Inflammatory macrophage treated with lipopolysaccharide for 1 hour (primary cell): Measurements from ENCODE around the gene ST7L.
"Not testable (repeated sequence)": the region's sequence is repeated elsewhere in the genome, so short reads cannot be mapped to it uniquely, and the experiment has no call there.

Source experiments
- DNase-seq, 2 donors: peaks; one replicate each; pipeline ENCODE4 v3.0.0-alpha.2; 2020 to 2022

The ST7L gene

DNA sequence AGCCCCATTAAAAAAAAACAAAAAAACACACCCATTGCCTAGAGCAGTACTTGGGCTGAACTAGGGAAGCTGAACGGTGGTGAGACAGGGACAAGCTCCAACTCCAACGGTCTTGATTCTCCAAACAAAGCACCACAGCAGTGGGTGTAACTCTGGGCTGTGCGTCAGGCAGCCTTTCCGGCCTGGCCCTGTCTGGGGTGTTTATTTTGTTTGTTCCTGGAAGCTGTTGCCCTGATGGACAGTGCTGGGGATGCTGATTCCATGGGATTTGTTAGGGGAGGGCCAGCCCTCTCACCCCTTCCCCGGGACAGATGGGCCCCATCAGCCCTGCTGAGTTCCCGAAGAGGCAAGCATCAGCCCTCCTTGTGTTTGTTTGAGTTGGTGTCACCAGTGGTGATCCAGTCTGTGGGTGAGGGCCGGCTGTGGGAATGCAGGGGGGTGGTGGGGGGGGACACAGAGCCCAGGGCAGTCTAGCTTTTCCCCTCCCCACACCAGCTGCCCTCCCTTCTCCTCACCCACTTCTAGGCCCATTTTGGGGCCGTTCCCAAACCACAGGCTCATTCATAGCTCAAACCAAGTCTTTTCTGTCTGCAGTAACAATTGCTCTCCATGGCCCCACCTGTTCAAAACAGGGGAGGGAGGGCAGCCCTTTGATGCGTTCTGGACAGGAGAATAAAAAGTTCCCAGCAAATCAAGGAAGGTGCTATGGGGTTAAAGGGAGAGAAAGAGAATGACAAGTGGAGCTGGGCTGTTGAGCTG lies 105.7 kb downstream of the ST7L start:
- DNase-seq, result no peak

DNA sequence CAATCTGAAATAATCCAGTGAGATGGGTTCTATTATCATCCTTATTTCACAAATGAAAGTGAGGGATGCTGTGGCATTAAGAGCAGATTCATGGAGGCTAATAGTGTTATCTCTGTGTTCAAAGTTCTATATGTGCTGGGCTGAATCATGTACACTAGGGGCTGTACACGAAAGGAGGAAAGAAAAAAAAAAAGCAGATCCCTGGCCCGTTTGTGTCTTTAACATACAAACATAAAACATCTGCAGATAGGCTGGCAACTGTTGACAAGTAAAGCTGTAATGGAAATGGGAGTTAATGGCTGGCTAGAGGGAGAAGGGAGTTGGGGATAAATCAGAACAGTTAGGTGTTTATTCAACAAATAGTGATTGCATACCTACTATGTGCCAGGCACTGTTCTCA lies 107.0 kb downstream of the ST7L start:
- DNase-seq, result no peak

DNA sequence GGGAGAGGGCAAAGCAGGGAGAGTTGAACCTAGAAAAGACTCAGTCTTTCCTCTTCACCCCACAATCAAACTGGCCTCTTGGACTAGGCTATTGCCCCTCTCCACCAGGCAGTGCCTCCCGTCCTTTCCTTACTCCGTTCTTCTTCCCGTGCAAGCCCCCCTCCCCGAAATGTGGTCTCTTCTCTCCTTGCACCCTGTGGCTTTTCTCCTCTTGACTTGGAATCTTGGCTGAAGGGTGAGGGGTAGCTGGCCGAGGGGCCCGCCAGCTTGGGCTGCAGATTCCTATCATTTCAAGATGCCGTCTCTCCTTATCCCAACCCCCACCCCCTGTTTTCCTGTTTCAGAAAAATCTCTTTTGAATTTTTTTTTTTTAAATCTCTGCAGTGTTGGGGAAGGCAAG lies 108.6 kb downstream of the ST7L start:
- DNase-seq, result no peak

DNA sequence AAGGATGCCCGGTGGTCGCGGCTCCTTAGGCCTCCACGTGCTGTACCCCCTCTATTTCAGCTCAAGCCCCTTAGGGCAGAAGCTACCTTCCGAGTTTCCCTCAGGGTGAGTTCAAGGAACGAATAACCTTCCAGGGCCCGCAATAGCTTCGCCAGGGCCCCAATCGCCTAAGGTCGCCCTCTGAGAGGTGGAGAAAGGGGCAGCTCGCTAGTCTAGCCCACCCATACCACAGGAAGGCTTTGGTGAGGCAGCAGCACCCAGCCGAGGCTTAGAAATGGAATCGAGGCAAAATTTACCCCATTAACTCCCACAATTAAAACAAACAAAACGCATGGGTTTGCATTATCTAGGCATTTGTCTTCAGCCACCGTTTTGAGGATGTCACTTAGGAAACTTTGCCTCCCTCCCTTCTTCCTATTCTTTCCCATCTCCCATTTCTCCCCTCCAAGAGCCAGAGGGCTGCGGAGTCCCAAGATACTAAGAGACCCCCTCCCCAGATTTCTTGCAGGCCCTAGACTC lies 109.2 kb downstream of the ST7L start:
- DNase-seq, result no peak

DNA sequence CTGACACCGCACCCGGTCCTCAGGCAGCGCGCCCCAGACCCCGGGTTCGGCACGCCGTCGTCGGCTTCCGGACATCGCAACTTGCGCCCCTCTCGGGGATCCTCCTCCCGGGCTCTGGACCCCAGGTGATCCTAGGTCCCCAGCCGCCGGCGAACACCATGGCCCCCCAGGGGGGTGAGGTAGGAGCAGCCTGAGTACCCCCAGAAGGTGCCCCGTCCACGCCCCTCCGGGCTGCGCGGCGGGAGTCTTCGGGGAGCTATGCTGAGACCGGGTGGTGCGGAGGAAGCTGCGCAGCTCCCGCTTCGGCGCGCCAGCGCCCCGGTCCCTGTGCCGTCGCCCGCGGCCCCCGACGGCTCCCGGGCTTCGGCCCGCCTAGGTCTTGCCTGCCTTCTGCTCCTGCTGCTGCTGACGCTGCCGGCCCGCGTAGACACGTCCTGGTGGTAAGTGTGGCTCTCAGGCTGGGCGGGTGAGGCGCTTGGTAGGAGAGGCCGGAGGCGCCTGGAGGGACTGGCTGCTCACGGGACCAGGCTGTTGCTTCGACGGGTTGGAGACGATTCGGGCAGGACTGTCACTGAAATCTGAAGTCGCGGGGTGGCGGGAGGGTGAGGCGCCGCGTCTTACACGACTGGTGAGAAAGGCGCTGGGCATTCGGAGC lies 109.8 kb downstream of the ST7L start:
- DNase-seq, result no peak

DNA sequence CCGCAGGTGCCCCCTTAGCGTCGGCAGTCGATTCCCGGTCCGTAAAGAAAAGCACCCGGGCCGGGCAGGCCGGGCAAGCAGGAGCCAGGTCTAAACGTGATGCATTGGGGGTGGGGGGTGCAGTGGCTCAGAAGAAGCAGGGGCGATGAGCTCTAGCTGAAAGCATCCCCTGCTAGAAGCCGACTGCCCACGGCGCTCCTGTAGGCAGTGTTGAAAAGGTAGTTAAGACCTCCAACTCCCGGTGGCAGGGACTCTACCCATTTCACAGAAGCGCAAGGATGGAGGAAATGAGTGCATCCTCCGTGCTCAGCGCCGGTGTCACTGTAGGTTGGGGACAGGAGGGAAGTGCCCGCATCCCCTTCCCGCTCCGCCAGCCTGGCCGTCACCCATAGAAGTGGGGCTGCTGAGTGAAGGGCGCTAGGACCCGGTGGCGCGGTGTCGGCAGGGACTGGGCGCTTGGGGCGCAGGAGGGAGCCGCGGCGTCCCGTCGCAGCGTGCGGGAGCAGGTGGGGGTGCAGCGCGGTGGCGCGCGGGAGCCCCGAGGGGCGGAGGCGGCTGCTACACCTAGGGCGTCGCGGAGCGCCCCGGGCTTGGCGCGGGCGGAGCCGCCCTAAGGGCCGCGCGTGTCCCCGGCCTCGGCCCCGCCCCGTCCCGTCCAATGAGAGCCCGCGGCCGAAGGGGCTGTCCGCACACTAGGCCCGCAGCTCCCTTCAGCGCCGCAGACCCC lies 110.5 kb downstream of the ST7L start, which contains the start of gene WNT2B:
TSS of gene WNT2B (plus strand) at position 688 of the 727 bp plus-strand sequence. CDS start 298 bp downstream, outside the sequence.
- no peak for DNase-seq

DNA sequence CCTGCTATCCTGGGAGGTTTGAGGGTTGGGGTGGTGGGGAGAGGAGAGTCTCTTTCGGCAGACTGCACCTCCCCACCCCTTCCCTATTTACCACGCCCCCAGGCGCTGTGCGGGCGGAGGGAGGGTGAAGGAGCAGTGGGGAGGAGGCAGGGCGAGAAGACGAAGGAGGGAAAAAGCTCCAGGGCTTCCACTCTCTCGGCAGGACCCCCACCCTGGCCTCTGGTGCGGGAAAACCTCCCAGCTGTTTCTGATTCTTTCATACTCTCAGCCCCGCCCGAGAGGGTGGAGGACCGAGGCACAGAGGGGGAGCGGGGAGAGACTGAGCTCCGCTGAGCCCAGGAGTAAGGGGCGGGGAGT lies 111.0 kb downstream of the ST7L start:
- no peak for DNase-seq

DNA sequence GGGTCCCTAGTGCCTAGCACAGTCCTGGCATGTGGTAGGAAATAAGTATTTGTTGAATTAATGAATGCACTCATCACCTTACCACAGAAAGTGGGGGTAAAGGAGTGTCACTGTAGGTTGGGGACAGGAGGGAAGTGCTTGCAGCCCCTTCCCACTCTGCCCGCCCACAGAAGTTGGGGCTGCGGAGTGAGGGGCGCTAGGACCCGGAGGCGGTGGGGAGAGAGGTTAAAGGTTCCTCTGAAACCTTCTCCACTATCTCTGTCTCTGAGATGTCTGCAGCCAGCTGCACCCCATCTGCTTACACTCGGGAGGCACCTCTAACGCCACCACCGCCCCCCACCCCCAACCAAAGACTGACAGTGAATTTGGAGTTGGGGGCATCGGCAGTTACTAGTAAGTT lies 111.6 kb downstream of the ST7L start:
- DNase-seq, result no peak

DNA sequence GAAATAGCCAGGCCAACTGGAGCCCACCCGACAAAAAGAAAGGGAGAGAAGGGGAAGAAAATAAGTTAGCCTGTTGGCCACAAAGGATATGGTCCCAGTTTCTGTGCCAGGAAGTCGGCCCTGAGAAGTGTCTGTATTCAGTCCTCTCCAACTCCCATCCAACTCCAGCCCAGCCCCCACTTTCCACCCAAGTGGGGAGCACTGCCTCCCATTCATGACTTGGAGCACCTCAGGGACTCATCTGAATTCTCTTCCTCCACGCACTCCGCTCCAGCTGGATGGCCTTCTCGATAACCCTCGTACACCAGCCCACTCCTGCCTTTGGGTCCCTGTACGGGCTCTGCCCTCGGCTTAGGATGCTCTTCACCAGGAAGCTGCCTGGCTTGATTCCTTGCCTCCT lies 112.2 kb downstream of the ST7L start:
- DNase-seq, result no peak

DNA sequence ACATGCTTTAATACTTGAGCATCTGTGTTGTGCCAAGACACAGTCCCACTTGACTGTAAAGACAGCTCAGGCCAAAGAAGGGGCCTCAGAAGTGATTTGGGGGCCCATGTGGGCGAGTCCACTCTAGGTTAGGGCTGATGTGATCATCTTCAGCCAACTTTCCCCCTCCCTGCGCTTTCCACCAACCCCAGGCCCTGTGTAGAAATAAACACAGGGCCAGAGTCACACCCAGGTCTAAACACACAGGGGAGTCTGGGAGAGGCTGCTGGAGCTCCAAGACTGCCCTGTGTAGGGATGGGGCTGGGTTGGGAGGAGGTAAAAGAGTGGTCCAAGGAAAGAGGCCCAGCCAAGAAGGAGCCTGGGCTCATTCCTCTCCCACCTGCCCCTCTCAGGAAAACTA lies 112.6 kb downstream of the ST7L start:
- no peak for DNase-seq

DNA sequence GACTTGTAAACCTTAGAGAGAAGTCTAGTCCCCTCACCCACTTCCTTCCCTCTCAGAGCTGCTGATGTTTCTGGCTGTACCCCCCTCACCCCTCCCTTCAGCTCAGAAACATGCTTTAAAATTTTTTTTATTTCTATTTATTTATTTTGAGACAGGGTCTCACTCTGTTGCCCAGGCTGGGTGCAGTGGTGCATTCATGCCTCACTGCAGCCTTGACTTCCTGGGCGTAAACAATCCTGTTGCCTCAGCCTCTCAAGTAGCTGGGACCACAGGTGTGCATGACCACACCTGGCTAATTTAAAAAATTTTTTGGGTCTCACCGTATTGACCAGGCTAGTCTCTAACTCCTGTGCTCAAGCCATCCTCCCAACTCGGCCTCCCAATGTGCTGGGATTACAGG lies 113.1 kb downstream of the ST7L start:
- DNase-seq, result no peak

DNA sequence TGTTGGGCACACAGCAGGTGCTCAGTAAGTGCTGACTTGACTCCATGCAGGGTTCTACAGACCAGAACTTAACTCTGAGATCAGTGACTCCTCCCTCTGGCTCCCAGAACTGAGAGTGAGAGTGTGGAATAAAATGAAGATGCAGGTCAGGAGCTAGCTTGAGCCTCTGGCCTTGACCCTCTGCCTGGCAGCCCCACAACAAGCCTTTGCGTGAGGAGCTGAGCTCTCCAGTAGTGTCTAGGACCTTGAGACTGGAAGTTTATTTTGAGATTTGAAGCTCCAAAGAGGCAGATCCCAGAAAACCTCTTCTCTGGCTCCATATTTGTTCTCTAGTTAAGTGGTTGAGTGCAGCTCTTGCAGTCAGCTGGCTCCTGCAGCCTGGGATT lies 113.5 kb downstream of the ST7L start:
- no peak for DNase-seq

DNA sequence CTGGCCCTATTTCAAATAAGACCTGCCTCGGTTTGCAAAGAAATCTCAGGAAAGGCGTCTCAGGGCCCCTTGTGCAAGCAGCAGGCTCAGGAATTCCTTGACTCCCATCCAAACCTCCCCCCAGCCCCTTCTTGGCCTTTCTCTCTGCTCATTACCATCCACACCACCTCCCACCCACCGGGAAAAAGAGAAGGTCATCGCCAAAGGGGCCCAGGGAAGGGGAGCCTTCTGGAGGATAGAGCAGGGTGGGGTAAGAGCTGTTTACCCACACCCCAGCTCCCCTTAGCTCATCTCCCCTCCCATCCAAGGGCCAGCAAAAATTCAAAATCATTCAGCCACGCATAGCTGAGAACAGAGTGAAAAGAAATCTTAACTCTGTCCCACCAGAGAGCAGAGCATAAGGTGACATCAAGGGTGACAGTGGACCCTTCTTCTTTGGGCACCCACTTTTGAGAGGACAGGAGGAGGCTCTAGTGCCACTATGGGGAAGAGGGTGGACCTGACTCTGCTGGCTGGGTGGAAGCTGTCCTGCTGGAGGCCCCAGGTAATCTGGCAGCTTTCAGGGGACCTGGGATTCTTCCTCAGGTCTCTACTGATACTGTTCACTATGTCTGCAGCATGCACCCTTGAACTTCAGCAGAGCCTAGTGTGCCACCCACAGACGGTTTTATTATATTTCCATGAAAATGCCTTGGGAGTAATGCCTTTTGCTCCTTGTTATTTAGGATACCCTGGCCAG lies 114.1 kb downstream of the ST7L start:
- no peak for DNase-seq

DNA sequence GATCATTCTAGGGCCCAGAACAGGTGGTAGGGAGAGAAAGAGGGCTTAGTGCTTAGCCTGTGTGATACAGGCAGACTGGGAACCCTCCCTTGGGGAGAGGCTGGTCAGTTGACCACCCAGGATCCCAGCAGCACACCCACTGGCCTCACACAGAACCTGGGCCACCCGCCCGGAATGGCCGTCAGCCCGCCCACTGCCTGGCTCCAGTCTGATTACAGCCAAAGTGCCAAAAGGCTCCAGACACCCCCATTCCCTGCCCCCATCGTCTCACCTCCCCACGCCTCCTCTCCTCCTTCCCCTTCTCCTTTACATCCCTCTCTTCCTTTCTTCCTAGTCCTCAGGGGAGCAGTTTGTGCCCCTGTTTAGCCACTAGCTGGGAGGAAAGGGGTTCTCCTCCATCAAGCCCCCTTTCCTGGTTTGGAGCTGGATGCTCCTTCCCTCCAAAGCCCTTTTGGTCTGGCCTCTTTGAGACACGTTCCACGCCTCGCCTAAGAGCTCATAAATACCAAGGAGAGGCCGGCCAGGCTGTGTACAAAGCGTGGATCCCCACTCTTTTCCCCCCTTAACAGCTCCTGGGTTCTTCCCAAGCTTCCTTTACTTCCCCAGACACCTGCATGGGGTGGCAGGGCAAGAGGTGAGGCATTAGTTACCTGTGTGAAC lies 114.8 kb downstream of the ST7L start:
- no peak for DNase-seq

DNA sequence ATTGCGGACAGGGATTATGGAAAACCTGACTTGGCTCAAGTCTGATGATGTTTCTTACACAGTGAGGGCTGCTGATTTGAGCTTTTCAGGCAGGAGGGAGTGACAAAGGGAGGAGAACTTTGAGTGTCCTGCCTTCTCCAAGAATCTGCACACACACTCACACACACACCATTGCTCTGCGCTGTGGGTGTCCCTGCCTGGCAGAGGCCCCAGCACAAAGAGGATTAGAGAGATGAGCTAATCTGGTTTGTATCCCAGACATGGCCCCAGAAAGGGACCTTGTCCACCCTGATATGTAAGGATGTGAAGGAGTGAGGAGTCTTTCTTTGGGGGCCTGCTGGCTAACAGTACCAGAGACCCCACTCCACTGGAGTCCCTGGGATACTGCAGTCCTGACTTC lies 116.1 kb downstream of the ST7L start:
- no peak for DNase-seq

DNA sequence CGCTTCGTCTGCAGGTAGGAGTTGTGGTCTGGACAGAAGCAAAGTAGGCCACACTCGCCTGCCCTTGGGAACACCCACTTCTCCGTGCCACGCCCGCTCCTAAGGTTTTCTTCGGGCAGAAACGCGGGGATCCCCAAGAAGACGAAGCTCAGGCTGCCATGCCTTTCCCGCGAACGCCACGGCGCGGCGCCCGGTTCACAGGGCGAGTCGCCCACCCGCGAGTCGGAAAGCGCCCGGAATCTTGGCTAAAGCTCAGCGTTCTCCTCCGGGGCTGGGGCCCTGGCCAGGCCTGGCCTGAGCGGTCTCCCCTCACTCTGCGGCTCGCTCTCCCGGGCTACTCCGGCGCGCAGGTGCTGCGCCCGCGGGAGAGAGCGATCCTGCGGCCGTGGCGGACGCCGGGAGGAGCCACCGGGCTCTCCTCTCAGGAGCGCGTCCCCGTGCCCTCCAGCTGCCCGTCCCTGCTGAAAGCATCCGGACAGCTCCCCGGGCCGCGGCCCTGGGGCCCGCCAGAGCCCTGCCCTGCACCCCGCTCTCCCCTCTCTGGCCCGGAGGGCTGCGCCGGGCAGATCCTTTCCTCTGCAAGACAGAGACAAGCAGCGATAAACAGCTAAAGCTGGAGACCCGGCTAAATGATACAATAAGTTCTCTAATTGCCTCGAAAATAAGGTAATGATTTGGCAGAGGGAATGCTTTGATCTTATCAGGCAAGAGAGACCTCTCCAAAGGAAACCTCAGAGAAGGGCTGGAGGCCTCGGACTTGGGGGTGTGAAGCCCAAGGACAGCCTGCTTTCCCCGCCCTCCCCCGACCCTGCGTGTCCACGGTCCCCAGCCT lies 116.9 kb downstream of the ST7L start:
- DNase-seq, result peak; percentile 66 to 73

DNA sequence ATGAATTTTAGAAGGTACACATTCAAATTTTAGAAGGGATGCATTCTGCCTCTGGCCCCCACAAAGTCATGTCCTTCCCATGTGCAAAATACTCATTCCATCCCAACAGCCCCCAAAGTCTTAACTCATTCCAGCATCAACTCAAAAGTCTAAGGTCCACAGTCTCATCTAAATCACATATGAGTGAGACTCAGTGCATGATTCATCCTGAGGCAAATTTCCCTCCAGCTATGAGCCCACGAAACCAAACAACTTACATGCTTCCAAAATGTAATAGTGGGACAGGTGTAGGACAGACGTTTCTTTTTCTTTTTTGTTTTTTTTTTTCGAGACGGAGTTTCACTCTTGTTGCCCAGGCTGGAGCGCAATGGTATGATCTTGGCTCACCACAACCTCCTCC lies 122.7 kb downstream of the ST7L start:
- no peak for DNase-seq

DNA sequence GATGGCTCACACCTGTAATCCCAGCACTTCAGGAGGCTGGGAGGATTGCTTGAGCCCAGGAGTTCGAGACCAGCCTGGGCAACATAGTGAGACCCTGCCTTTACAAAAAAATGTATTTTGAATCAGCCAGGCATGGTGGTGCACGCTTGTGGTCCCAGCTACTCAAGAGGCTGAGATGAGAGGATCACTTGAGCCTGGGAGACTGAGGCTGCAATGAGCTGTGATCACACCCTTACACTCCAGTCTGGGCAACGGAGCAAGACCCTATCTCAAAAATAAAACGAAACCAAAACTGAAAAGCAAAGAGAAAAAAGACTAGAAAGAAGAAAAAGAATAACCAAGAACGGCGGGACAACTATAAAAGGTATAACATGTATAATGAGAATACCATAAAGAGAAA lies 125.6 kb downstream of the ST7L start:
- no peak for DNase-seq

DNA sequence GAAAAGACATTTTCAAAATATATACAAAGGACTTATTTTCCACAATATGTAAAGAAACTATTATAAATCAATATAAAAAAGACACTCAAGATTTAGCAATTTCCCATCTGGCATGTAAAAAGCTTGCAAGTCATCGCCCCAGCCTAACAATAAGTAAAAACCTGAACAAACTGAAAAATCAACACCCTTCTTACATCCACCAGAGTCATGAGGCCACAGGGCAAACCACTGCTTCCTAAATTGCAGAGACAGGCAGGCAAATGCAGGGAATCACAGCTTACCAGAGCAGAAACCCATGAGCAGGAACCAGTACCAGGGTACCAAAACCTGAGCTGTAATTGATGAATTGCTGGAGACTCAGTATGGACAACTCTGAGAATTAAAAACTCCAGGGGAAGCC lies 126.9 kb downstream of the ST7L start:
- no peak for DNase-seq

DNA sequence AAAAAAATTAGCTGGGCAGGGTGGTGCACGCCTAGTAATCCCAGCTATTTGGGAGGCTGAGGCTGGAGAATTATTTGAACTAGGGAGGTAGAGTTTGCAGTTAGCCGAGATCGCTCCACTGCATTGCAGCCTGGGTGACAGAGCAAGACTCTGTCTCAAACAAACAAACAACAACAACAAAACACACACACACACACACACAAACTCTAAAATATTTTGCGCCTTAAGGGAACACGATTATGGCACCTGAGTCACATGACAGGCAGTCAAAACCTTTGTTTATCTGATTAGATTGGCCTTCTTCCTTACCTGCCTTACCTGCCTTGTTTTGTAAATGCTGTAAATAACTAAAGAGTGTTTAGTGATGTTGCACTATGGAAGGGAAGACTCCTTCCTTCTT lies 130.8 kb downstream of the ST7L start:
- DNase-seq, result no peak

DNA sequence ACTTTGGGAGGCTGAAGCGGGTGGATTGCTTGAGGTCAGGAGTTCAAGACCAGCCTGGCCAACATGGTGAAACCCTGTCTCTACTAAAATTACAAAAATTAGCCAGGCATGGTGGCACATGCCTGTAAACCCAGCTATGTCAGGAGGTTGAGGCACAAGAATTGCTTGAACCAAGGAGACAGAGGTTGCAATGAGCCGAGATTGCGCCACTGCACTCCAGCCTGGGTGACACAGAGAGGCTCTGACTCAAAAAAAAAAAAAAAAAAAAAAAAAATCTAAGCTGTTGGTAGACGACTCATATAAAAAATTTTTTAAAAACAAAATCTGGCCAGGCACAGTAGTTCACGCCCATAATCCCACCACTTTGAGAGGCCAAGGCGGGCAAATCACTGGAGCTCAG lies 131.3 kb downstream of the ST7L start:
- not testable (repeated sequence) for DNase-seq

DNA sequence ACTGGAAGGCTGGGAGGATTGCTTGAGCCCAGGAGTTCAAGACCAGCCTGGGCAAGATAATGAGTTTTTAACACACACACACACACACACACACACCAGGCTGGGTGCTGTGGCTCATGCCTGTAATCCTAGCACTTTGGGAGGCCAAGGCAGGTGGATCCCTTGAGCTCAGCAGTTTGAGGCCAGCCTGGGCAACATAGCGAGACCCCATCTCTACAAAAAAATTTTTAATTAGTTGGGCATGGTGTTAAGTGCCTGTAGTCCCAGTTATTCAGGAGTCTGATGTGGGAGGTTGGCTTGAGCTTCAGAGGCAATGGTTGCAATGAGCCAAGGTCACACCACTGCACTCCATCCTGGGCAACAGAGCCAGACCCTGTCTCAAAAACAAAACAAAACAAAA lies 132.9 kb downstream of the ST7L start:
- not testable (repeated sequence) for DNase-seq
